ENCODE data around the gene CEP57.

DNA sequence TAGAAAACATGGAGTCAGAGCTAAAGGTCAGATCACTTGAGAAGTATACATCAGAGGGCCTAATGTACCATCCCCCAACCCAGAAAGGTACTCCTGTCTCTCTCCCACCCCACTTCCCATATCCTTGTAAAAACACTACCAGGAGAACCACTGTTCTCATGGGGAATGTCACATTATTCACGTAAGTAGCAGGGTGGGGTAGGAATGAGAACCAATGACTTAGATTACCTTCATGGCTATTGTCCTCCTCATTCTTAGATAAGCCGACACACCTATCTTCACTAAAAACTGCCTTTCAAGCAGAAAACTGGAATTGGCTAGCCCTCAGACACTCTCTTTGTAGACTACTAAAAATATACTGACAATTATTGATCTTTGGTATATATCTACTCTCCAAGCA, 63.6 kb downstream of the CEP57 start:
- TF ChIP-seq, protein P1, sequence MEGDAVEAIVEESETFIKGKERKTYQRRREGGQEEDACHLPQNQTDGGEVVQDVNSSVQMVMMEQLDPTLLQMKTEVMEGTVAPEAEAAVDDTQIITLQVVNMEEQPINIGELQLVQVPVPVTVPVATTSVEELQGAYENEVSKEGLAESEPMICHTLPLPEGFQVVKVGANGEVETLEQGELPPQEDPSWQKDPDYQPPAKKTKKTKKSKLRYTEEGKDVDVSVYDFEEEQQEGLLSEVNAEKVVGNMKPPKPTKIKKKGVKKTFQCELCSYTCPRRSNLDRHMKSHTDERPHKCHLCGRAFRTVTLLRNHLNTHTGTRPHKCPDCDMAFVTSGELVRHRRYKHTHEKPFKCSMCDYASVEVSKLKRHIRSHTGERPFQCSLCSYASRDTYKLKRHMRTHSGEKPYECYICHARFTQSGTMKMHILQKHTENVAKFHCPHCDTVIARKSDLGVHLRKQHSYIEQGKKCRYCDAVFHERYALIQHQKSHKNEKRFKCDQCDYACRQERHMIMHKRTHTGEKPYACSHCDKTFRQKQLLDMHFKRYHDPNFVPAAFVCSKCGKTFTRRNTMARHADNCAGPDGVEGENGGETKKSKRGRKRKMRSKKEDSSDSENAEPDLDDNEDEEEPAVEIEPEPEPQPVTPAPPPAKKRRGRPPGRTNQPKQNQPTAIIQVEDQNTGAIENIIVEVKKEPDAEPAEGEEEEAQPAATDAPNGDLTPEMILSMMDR (IDR thresholded peaks at IDR 0.05), result no peak
- TF ChIP-seq POLR2A (IDR thresholded peaks at IDR 0.05), result no peak
